M059J (cell line): ENCODE results near the gene GATA3. TPM values are rescaled to one million over a fixed set of nuclear protein-coding genes. Genes with fewer than 3 reads are reported as not detected.

Experiments used
- DNase-seq: peaks from one replicate; pipeline ENCODE4 v3.0.0-alpha.2; 2012; ENCODE audit warnings: low read depth
- total RNA-seq: library from RNA; depleted of rRNA; stranded (reverse); fragments of >200 nt; shearing (Covaris generic); gene quantifications from 2 replicates; pipeline ENCODE4 v1.2.3, GENCODE V29; 2014

The GATA3 gene
- total RNA-seq, 1 experiment from 2014 or later = 3.3 TPM

DNA sequence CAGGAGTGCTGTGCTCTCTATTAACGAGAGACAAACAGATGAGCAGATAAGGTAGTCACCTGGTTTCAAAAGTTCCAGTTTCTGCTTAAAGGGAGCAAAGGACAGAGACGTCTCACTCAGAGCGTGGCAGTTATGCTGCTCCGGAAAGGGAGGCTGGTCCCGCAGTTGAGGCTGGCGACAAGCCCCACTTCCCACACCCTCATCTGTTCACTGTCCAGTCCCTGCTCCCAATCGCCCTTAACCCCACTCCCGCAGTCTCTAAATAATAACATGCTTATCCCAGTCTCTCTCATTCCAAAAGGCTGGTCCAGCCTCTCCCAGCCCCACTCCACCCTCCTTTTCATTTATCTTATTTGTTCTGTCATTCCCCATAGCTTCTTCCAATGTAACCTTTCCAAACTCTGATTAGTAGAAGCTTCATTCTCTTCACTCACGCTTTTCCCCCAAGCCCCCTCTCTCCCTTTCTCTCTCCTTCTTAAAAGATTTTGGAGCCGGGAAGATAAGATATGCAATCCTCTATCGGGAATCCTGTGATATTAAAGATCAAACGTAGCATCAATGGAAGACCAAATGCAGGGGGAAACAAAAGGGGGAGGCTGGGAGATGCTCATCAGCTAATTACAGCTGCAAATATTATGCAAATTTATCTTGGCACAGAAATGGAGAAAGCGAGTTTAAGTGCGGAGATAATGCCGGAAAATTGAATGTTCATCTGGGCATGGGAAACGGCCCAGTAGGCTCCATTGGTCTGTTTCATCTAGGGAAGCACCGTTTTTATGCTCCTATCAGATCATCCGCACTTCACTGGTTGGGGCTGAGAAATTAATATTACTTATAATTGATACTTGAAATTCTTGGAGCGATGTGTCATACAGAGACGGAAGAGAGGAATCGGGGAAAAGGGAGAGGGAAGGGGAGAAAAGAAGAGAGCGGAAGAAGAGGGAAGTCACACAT lies 16.3 kb upstream of the GATA3 start:
- no peak for DNase-seq

DNA sequence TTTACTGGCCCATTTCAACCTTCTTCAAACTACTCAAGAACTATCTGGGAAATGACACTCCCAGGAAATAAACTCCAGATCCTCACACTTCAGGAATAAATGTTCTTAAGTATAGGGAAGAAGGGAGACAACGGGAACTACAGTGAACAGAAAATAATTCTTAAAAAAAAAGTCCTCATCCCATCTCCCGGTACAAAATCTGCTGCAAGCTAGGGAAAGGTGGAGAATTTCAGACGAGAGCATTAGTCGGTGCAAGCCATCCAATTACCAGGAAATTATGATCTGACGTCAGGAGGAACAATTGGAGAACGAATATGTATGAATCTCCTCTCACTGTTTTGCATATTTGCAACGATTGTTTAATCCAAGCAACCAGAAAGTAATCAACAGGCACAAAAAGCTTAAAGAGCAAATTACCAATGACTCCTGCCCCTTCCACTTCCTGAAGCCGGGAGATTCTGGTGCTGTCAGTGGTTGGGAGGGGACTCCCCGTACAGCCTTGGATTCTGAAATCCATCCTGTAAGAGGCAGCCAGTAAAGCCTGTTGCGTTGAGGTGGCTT lies 15.1 kb upstream of the GATA3 start:
- no peak for DNase-seq

DNA sequence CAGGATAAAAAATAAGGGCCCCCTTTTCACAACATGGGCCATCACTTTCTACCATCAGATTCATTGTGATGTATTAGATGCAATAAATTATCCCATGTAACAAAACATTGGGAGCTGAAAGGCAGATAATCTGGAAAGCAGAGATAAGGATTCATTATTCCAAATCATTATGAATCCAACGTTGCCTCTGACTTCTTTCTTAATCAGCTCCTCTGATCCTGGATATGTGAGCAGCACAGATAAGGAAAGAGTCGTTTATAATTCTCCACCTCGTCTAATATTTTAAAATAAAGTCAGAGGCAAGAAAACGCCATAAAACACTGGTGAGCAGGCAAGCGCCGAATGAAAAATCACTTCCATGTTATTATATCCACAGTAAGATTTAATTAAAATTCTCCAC lies 13.8 kb upstream of the GATA3 start:
- DNase-seq = no peak

DNA sequence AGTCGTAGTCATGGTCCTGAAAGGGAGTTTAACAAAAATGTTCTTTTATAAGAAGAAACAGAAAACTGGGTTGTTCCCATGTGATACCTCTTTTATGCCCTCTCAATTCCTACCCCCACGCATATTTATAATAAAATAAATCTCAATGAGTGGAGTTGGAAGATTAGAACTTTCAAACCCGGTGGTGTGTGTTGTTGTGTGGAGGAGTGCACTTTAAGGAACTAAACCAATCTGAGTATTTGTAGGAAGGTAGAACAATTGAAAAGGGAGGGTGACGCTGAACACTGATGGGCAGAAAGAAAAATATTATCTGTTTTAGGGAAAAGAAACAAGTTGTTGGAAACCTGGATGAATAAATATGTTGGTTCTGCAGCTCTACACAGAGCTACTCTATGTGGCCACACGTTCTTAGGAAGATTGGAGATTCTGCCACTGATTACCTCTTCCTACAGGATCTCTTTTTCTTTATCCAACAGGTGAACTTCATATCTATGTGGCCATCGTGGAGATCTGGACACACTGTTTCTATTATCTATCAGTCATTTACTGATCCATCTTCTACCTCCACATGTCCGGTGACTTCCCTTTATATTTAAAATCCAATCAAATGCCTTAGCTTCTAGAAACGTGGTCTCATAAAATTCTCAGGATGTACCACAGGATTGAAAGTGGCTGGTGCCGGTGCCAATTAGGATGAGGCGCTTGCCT lies 13.1 kb upstream of the GATA3 start:
- no peak for DNase-seq

DNA sequence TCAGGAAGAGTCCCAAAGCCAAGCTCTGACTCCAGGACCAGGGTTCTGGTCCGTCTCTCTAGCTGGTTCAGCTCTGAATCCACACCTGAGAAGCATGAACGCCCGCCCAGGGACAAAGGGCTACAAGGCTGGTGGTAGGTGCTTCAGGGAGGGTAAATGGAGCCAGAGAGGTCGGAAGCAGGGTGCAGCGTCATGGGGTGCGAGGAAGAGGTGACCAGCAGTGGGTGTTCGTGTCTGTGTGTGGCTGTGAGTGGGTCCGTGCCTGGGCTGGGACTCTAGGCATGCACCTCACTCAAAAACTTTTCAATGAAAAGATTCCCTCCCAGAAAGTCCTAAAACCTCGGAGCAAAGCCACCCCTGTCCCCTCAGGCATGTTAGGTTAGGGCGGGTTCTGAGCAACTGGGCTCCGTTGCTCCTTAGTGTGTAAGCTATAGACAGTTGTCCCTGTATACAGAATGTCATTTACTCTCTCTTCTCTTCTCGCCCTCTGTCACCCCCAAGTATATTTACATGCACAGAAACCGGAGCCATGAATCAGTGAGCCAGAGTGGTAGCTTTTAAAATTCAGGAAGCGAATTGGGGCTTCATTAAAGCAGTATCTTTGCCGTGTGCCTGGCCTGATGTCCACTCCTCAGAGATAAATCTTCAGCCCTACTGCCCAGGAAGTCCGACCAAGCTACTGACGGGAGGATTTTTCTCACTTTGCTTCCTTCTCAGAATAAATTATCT lies 12.3 kb upstream of the GATA3 start:
- DNase-seq = no peak

DNA sequence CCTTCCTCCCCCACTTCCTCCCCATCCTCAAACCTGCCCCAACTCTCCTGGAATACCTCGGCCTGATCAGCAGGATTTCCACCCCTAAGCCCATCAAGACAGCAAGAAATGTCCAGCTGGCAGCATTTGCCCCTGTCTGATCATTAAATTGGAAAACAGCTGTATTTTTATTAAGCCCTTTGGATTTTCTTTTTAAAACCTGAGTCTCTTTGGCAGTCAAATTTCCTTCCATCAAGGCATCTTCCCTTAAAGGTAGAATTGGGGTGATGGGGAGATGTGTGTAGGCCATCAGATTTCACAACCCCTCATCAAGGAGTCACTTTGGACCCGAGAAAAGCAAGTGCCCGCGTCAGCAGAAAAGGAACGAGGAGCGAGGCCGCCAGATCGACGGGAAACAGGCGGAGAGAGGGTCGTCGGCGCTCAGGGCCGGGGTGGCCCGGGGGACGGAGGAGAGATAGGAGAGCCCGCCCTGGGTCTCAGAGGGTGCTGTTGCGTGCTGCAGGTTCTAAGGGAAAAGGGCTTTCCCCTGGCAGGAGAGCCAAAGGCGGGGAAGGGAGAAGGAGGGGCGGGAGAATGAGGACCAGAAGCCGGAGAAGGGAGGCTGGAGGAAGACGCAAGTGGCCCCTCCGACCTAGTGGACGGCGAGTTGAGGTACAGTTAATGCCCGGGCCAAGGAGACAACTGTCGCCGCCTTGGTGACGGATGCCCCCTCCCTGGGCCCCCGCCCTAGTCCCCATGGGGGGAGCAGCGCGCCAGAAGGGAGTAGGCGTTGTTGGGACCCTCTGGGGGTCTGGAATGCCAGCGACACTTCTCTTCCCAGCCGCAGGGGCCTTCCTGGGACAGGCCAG lies 11.5 kb upstream of the GATA3 start:
- DNase-seq = no peak

DNA sequence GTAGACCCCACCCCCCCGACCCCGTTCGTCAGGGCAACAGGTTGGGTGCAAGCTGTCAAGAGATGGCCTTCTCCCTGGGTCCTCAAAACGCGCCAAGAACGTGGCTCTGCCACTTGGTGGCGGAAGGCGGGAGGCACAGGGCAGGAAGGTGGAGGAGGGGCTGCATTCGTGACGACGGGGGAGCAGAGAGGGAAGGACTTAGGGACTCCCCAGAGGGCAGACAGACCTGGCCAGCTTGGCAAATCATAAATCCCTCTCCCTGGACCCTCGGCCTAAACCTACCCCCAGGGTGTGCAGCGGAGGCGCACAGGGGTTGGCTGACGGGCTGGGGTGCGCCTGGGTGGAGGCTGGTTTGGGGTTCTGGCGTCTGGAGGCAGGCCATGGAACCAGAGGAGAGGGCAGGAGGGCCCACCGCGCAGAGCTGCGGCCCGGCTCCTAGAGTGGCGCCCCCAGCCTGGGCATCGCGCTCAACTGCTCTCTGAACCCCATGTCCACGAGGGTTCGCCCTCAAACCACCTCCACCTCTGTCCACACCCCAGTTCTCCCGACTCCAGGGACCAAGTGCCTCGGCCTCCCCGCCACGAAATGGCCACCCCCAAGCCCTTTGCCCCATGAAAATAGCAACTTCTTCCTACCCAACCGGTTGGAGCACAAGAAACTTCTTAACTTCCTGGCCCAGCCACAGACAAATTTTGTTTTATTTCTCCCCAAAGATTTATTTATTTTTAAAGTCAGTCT lies 10.8 kb upstream of the GATA3 start:
- no peak for DNase-seq

DNA sequence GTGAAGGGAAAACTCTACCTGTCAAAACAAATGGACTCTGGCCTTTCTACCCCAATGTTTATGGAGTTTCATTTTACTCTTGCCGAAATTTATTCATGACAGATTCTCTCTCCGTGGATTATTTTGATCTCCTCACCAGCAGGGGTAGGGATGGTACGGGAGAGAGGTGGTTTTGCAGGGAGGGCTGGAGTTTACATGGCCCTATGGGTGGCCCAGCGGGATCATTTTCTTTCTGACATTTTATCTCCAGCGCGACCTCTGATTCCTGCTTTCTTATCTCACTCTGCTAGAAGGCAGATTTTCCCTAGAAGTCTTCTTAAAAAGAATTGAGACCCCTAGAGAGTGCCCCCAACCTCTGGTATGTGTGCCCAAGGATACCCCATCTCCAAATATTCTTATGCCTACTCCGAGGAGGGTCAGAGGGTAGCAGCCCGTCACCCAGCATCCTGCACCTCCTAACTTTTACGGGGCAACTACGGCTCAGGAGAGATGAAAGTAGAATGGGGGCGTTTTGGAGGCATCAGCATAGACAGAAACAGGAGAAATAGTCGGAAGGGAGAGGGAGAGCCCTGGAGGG lies 10.1 kb upstream of the GATA3 start:
- DNase-seq = no peak

DNA sequence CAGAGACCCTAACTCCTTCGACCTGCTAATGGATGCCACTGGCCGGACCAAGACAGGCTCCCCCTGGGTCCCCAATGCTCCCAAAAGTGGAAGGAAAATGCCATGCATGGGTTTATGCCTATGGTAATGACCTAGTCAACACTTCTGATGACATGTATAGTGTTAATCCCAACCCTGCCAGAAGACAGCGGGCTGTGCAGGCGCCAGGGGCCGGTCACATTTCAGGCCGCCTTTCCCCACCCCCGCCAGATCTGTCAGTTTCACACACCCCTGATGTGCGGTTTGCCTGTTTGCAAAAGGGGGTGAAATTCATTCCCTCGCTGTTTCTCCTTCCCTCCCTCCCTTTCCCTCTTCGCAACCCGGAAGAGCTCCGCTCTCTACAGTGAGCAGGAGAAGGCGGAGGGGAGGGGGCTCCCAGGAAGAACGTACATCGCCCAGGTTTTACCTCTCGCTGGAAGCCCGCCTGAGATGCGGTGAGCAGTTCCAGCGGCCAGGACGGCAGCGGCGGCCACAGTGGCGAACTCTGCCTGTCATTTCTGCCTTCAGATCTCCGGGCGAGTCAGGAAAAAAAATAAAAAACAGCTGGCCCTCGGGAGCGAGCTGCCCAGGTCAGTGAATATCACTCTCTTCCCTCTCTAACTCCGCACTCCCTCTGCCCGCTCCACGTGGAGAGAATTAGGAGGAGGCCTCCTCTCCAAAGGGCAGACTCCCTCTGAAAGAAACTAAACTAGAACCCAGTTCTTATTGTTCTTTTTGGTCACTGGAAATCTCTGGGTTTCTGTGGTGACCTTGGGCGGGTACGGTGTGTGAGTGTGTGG lies 9.4 kb upstream of the GATA3 start:
- DNase-seq = peak; percentile 24

DNA sequence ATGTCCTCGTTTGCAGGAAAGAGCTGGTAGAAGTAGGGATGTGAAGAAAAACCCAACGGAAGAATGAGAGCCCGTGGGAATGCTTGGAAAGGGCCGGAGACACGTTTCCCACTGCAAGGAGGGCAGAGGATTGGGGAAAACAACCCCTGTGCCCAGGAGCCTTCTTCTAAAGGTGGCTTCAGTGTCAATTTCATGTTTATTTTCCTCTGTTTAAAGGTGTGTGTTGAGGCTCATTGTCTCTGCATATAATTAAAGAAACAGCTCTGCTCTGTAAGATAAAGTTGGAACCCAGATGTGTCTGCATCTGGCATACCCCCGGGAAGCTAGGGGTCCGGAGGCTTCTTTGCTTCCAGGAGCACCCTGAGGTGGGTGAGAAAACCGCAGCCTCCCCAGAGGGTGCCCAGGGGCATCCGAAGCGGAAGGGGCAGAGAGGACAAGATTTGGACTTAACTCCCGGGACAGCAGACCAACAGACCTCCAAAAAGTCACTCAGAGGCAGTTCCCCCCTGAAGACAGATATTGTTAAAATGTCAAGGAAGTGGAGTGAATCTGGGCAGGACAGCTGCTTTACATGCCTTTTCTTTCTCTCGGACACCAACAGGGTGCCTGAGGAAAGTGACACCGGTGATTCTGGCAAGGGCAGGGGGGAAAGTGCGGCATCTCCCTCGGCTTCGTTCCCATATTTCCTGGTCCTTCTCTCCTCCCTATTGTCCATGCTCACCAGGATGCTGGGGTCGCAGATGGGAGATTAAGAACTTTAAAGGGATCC lies 8.6 kb upstream of the GATA3 start:
- DNase-seq = no peak

DNA sequence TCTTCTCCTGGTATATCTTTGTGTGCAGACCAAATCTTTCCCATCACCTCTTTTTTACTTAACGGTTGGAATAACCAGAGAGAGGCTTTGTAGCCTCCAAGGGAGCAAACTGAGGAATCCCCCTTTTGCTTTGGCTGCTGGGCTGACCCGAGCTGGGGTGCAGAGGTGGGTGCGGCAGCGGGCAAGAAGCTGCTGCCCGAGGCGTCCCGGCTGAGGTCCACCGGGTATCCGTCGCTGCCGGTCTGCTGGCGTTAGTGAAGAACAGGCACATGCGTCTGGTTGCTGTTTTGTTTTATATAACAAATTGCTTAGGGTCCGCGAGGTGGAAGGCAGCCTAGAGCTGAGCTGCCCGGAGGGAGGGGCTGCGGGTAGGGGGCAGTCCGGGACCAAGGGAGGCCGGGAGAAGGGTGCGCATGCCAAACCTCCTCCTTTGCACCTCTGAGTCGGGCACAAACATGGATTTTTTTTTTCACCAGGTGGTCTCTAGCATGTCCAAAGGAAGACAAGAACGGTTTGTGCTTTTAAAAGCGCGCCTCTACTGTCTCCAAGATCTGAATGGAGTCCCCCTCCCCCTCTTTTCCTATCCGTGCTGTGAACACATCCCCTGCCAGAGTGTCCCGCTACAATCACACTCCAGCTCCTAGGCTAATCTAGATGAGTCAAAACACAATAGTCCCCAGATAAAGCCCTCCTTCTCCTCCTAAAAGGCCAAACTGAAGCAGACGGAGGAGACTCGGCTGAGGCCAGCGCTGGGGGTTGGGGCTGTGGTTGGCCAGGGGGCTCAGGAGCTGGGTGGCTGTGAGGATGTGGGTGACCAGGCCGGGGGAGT lies 6.8 kb upstream of the GATA3 start:
- DNase-seq = no peak

DNA sequence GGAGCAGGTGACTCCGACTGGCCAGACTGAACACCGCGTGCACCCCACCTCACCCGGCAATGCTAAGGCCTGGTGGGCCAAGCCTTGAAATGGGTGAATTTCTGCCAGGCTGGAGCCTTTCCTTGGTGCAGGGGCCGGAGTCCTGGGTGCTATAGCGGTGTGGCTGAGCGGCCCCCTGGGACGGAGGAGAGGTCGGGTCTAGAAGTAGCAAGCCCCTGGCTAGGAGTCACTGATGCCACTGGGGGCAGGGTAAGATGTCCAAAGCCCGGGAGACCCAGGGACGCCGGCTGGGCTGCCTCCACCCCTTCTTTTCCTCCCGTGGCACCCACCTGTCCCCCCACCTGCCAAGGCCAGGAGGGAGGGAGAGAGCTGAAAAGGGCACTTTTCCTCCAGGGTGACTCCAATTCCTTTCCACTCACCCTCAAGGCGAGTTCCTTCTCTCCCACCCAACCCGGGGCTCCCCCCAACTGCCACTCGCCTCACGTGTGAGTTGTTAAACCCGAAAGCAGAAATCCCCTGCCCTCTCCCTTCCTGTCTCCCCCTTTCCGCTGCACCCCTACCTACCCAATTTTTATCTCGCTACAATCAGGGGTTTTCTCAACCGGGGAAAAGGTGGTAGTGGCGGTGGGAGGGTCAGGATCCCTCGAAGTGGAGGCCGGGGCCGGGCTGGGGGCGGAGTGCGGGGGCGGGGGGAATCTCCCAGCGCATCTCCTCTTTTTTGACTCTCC lies 6.0 kb upstream of the GATA3 start:
- no peak for DNase-seq

DNA sequence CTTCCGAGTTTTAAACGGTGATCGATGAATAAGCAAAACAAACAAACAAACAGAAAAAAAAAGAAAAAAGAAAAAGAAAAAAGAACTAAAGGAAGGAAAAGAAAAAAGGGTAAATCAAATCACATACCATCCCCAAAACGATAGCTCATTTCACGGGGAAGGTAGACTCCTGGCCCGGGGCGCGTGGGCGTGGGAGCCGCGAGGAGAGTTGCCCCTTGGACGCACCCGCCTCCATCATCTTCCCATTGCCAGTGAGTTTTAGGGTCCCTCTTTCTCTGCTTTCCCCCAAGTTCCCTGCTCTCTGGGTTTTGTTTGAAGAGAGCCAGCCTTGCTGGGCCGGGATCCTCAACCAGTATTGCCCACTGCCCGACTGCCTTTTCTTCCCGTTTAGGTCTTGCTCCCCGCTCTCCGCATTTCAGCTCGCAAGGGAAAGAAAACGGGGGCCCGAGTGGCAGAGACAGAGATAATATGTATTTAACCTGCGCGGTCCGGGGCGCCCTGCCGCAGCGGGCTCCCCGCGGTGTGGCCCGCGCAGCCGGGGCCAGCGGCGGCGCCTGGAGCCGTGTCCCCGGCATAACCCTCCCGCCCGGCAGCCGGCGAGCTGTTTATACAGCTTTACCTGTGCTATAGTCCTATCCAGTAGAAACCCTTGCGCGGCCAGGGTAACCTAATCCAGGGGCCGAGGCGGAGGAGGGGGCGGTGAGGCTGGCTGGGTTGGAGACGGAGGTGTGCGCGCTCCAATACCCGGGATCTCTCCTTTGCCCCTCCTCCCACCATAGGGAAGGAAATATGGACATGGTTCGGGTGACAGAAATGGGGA lies 5.2 kb upstream of the GATA3 start:
- peak; percentile 32 for DNase-seq

DNA sequence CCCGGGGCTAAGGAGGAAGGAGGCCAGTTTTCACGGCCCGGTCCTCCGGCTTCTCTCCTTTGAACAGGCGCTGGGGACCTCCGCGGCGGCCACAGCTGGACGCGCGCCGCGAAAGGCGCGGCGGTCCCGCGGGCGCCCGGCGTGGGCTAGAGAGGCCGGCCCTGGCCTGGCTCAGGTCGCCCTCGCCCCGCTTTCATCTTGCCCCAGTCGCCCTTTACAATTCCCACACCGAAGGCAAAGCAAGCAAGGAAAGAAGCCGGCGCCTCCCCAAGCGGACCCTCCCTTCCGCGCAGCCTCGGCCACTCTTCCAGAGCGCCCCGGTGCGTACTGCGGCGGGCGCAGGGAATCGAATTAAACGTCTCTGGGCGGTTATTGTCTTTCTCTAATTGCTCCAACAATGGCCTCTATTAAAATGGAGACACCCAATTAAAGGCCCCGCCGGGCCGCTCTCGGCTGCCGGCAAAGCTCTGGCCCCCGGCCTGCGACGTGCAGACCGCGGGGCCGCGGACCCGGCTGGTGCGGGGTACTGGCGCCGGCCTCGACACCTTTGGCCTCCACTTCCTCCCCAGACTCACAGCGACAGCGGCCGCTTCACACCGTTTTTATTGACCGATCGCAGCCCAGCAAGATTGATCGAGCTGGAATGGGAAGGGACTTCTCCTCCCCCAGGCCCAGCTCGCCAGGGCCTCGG lies 4.5 kb upstream of the GATA3 start:
- no peak for DNase-seq

DNA sequence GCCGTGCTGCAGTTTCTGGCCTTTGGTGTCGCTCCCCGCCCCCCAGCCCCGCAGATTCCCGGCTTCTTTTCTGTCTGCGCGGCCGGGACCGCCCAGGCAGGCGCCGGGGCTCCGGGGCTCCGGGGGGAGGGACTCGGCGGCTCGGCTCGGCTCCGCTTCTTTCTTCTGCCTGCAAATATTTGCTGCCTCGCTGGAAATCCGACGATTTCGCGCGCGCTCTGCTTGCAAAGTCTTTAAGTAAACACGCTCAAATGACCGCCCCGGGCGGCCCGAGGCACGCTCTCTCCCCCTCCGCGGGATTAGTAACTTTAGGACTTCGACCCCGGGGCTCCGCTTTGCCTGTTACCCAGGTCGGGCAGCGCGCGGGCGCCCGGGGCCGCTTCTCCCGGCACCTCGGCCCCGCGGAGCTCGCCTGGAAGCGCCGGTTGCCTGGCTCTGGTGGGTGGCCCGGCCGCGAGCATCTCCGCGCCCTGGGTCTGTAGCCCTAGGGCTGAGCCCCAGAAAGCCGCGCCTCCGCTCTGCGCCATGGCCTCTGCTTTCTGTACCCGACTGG lies 3.9 kb upstream of the GATA3 start:
- DNase-seq = peak; percentile 69
